Smooth muscle cell of the umbilical artery (primary cell): ENCODE data around the gene NFILZ. TPM values are rescaled to one million over a fixed set of nuclear protein-coding genes. Genes with fewer than 3 reads are reported as not detected.

Source experiments
- total RNA-seq: library from RNA; depleted of rRNA; stranded (reverse); fragments of >200 nt; gene quantifications from 2 replicates; pipeline ENCODE4 v1.2.3, GENCODE V29; 2014

NFILZ gene
- total RNA-seq = not detected in 2 replicates

GRCh38 chr19:8629996-8630683 lies at the start of gene NFILZ:
Gene NFILZ, plus strand, starts transcription at chr19:8630633. Its CDS starts 46,133 bp downstream, at chr19:8676766.

GRCh38 chr19:8610041-8610935 lies 20.1 kb upstream of the NFILZ start, which contains the start of gene ADAMTS10:
Gene ADAMTS10, minus strand, starts transcription at chr19:8610715. Its CDS starts 5,005 bp downstream, at chr19:8605710.

Other genes with a start within 250 kb of the NFILZ start
- 37.1 and 73.7 TPM in 2 replicates for gene RAB11B, start 240.3 kb upstream of the NFILZ start, total RNA-seq
- 64.3 and 76.9 TPM in 2 replicates for gene MARCHF2, start 217.3 kb upstream of the NFILZ start, total RNA-seq
- 44.8 and 68.2 TPM in 2 replicates for gene HNRNPM, start 185.7 kb upstream of the NFILZ start, total RNA-seq
- gene PRAM1, start 128.0 kb upstream of the NFILZ start, total RNA-seq = not detected in 2 replicates
- gene ZNF414, start 116.5 kb upstream of the NFILZ start, total RNA-seq = 7.6 and 9.5 TPM in 2 replicates
- under 0.01 and 0.05 TPM in 2 replicates for gene MYO1F, start 53.2 kb upstream of the NFILZ start, total RNA-seq
- 11.9 and 21.7 TPM in 2 replicates for gene ADAMTS10, start 19.9 kb upstream of the NFILZ start, total RNA-seq
- not detected in 2 replicates for gene ACTL9, start 68.2 kb downstream of the NFILZ start, total RNA-seq
- not detected in 2 replicates for gene OR2Z1, start 91.0 kb downstream of the NFILZ start, total RNA-seq
- gene ZNF558, start 201.7 kb downstream of the NFILZ start, total RNA-seq = 20.2 and 25.3 TPM in 2 replicates
- not detected in 2 replicates for gene MBD3L1, start 201.7 kb downstream of the NFILZ start, total RNA-seq